ENCODE data around the gene MME.

Gene MME

DNA sequence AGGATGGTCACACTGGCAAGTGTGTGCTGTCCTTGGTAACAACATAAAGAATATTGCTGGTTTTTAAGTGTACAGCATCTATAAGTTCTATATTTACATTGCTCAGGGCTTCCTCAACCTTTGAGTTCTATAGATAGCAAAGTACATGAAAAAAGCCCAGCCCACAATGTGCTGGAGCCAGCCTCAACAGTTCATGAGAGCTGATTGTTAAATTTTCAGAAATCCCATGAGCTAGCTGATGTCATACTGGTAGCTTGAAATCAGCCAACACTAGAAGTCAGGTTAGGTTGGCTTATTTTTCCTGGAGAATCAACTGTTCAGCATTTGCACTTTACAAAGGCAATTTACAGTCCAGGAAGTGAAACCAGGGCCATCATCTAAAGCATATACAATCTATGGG, 110.6 kb downstream of the MME start:
- TF ChIP-seq, protein P1, sequence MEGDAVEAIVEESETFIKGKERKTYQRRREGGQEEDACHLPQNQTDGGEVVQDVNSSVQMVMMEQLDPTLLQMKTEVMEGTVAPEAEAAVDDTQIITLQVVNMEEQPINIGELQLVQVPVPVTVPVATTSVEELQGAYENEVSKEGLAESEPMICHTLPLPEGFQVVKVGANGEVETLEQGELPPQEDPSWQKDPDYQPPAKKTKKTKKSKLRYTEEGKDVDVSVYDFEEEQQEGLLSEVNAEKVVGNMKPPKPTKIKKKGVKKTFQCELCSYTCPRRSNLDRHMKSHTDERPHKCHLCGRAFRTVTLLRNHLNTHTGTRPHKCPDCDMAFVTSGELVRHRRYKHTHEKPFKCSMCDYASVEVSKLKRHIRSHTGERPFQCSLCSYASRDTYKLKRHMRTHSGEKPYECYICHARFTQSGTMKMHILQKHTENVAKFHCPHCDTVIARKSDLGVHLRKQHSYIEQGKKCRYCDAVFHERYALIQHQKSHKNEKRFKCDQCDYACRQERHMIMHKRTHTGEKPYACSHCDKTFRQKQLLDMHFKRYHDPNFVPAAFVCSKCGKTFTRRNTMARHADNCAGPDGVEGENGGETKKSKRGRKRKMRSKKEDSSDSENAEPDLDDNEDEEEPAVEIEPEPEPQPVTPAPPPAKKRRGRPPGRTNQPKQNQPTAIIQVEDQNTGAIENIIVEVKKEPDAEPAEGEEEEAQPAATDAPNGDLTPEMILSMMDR (IDR thresholded peaks at IDR 0.05; ENCODE audit: poor library complexity, severe bottlenecking): no peak
- Histone ChIP-seq H3K4me1 (ENCODE audit: insufficient read depth, poor library complexity, severe bottlenecking) (peaks cover 5% of the 10 kb centered on the region), H3K9me3 (ENCODE audit: severe bottlenecking) (no peaks in the 10 kb centered on the region), H3K27ac (ENCODE audit: poor library complexity, severe bottlenecking) (no peak overlapping the region), H3K36me3 (ENCODE audit: low read depth) (no peaks in the 10 kb centered on the region), H3K27me3 (ENCODE audit: insufficient read depth, poor library complexity, severe bottlenecking) (no peaks in the 10 kb centered on the region), H3K4me3 (ENCODE audit: severe bottlenecking) (no peak overlapping the region)
- no peak for DNase-seq (ENCODE audit: low spot score)
- no peak for ATAC-seq (ENCODE audit: low read depth)

DNA sequence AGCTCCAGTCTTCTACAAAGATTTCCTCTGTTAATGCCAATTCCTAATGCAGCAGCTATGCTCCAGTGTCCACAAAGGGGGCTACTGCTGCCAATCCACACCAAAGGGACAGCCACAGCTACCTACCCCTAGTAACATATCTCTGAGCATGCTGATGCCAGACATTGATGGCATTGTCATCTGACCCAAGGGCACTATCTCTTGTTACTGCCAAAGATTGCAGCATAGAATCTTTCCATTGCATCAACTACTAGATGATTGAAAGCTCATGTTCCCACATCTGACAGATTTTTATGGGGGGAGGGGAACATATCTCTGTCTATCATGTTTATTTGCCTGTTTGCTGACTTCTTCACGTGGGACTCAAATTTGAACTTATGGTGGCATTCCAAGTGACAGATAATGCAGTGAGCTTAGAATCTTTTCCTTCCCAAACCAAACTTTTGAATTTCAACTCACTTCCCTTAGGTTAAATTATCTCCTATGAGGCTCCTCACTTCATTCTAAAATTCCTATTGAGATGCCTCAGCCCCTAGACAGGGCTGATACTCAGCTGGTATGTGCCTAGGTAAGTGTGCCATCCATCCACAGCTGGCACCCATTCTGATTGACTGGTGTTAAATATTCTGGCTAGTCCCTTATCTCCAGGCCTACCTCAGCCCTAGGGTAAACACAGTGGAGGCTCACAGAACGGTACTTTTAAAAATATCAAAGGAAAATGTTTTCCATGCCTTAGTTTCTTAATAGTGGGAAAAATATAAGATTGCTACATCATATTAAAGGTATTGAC, 113.0 kb downstream of the MME start:
- ATAC-seq (ENCODE audit: low read depth) (no peak), DNase-seq (ENCODE audit: low spot score) (no peak)
- Histone ChIP-seq H3K36me3 (ENCODE audit: low read depth) (no peaks in the 10 kb centered on the region), H3K4me3 (ENCODE audit: severe bottlenecking) (no peak overlapping the region), H3K4me1 (ENCODE audit: insufficient read depth, poor library complexity, severe bottlenecking) (no peaks in the 10 kb centered on the region), H3K27me3 (ENCODE audit: insufficient read depth, poor library complexity, severe bottlenecking) (no peaks in the 10 kb centered on the region), H3K27ac (ENCODE audit: poor library complexity, severe bottlenecking) (no peak overlapping the region), H3K9me3 (ENCODE audit: severe bottlenecking) (no peaks in the 10 kb centered on the region)
- TF ChIP-seq, protein P1 (IDR thresholded peaks at IDR 0.05; ENCODE audit: poor library complexity, severe bottlenecking): no peak

DNA sequence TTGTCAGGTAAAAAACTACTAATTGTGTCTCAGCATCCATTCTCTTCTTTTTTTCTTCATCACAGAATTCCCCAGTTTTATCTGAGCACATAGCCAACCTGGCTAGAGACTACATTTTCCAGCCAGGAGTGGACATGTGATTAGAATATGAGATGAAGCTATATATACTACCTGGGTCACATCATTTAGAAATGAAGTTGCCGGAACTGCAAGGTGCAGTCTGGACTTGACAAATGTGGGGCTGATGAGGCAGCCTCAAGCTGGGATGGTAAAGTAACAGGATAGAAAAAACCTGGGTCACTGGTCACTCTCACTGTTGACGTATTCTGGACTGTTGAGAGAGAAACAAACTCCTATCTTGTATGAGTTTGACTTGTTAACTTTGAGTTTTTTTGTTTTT, 113.7 kb downstream of the MME start:
- Histone ChIP-seq H3K36me3 (ENCODE audit: low read depth) (no peaks in the 10 kb centered on the region), H3K4me3 (ENCODE audit: severe bottlenecking) (no peak overlapping the region), H3K27ac (ENCODE audit: poor library complexity, severe bottlenecking) (no peak overlapping the region), H3K9me3 (ENCODE audit: severe bottlenecking) (no peaks in the 10 kb centered on the region), H3K4me1 (ENCODE audit: insufficient read depth, poor library complexity, severe bottlenecking) (no peaks in the 10 kb centered on the region), H3K27me3 (ENCODE audit: insufficient read depth, poor library complexity, severe bottlenecking) (no peaks in the 10 kb centered on the region)
- DNase-seq (ENCODE audit: low spot score) (no peak), ATAC-seq (ENCODE audit: low read depth) (no peak)
- TF ChIP-seq, protein P1 (IDR thresholded peaks at IDR 0.05; ENCODE audit: poor library complexity, severe bottlenecking): no peak

DNA sequence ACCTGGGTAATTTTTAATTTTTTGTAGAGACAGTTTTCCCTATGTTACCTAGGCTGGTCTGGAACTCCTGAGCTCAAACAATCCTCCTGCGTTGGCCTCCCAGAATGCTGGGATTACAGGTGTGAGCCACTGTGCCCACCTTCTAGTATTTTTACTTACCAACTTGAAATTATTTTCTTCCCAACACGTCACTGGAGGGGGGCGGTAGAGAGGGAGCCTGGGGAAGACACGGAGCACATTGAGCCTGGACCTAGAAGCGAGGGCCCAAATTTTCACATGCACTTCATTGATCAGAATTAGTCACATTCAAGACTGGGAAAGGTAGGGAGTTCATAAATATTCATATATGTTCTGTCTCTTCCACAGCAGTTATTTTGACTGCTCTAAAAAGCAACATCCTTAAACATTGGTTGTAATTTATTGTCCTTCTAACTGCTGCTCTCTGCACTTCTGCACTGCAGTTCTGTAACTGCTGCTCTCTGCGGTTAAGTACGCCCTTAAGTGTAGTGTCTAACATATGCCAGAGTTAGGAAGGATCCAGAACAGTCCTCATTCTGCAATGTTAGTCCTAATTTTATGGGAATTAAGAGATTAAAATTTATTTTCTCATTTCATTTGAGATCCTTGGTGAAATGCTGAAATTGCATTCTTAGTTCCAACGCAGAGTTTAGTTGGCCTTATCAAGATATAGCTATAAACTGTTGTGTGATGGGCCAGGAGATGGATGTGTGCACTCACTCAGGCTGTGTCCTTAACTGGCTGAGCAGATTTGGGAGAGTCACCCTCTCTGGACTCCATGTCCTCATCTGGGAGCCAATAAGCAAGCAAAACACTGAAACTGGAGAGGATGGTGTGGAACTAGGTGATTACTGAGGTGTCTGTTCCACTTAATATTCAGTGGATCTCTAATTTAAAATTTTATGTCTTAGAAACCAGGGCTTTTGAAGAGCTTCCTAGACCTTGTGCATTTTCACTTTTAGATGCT, 115.1 kb downstream of the MME start:
- H3K4me3 ChIP-seq (ENCODE audit: severe bottlenecking): no peak overlapping the region
- no peak for DNase-seq (ENCODE audit: low spot score)
- H3K4me1 ChIP-seq (ENCODE audit: insufficient read depth, poor library complexity, severe bottlenecking): no peaks in the 10 kb centered on the region
- no peaks in the 10 kb centered on the region for H3K27me3 ChIP-seq (ENCODE audit: insufficient read depth, poor library complexity, severe bottlenecking)
- H3K9me3 ChIP-seq (ENCODE audit: severe bottlenecking): no peaks in the 10 kb centered on the region
- TF ChIP-seq, protein P1 (IDR thresholded peaks at IDR 0.05; ENCODE audit: poor library complexity, severe bottlenecking): no peak
- H3K36me3 ChIP-seq (ENCODE audit: low read depth): no peaks in the 10 kb centered on the region
- no peak for ATAC-seq (ENCODE audit: low read depth)
- H3K27ac ChIP-seq (ENCODE audit: poor library complexity, severe bottlenecking): no peak overlapping the region
